ENCODE data around the gene SIRT4. TPM values are rescaled to one million over a fixed set of nuclear protein-coding genes. Genes with fewer than 3 reads are reported as not detected.

Gene SIRT4
- total RNA-seq, 1 experiment from 2014 or later, result 3.6 TPM

DNA sequence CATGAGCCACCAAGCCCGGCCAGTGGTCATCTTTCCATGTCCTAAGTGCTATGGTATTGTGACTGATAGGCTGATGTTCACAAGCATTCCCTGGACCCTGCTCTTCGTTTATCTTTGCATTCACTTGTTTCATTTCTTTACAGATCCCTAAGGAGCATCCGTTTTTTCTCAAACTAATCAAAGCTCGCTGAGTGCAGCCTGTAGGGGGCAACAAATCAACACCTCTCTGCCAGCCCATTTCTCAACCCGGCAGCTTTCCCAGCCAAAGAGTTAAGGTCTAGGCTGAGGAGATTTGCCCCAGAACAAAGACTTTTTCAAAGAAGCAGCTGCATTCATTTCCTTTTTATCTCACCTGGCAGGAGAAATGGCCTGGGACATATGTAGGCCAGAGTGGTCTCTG is 12.1 kb downstream of the SIRT4 start:
- no peak for DNase-seq
- Histone ChIP-seq H3K27ac (no peak overlapping the region), H3K4me2 (no peak overlapping the region), H3K27me3 (ENCODE audit: insufficient read depth, low read depth) (no peaks in the 10 kb centered on the region), H3K9me2 (ENCODE audit: insufficient read depth) (no peaks in the 10 kb centered on the region), H3K79me2 (ENCODE audit: low read depth) (peaks cover 4% of the 10 kb centered on the region), H3F3A (ENCODE audit: insufficient read depth, low read depth) (0 out of 2 replicates have a peak, but pooled peaks cover 6% of the 10 kb centered on the region), H3K36me3 (ENCODE audit: low read depth) (no peaks in the 10 kb centered on the region), H4K20me1 (ENCODE audit: insufficient read depth) (no peaks in the 10 kb centered on the region), H3K4me1 (replicated peaks; ENCODE audit: insufficient read depth) (no peaks in the 10 kb centered on the region), H2AFZ (no peak overlapping the region), H3K4me3 (no peak overlapping the region), H3K9me3 (ENCODE audit: insufficient read depth, low read depth) (no peaks in the 10 kb centered on the region)
- ChIA-PET POLR2A (ENCODE audit: unreplicated experiment) (no interaction called here), CTCF (no interaction called here)
- intact Hi-C loops (cut with micrococcal nuclease; ENCODE audit: unreplicated experiment), result no loop called here
- TF ChIP-seq, protein P1, sequence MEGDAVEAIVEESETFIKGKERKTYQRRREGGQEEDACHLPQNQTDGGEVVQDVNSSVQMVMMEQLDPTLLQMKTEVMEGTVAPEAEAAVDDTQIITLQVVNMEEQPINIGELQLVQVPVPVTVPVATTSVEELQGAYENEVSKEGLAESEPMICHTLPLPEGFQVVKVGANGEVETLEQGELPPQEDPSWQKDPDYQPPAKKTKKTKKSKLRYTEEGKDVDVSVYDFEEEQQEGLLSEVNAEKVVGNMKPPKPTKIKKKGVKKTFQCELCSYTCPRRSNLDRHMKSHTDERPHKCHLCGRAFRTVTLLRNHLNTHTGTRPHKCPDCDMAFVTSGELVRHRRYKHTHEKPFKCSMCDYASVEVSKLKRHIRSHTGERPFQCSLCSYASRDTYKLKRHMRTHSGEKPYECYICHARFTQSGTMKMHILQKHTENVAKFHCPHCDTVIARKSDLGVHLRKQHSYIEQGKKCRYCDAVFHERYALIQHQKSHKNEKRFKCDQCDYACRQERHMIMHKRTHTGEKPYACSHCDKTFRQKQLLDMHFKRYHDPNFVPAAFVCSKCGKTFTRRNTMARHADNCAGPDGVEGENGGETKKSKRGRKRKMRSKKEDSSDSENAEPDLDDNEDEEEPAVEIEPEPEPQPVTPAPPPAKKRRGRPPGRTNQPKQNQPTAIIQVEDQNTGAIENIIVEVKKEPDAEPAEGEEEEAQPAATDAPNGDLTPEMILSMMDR (conservative IDR thresholded peaks at IDR 0.05), result no peak; the same call in 1 of the 2 replicates
- TF ChIP-seq EZH2 (IDR thresholded peaks at IDR 0.05; ENCODE audit: low read depth), result no peak
- BruUV-seq (replicated peaks), result no TSS peak

DNA sequence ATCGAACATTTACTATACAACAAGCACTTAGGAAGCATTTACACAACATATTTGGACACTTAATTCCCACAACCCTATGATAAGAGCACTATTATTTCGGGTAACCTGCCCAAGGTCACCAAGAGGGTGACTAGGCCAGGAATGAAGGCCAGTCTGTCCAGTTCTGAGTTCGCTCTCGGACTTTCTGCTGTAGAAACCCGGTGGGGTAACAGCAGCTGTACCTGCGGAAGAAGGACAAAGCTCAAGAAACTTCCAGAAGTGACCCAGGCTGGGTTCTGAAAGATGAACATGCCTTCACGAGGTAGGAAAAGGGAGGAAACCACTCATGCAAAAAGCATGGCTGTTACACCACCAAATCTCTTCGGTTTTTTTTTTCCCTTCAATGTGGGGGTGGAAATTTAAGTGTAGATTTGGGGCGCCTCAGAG is 14.7 kb downstream of the SIRT4 start:
- ChIA-PET POLR2A (ENCODE audit: unreplicated experiment) (interaction anchor here (0.6 to 1.1 kb wide), 3 partner anchors 26 to 286 kb away, joined by 6 to 8 read pairs (median 6); no protein-coding TSS in a partner anchor), CTCF (interaction anchor here (0.7 to 1.0 kb wide), 2 partner anchors 78 to 89 kb away, joined by 3 read pairs; no protein-coding TSS in a partner anchor)
- Histone ChIP-seq H3K27ac (peak overlapping the region; percentile 73), H3K9me3 (ENCODE audit: insufficient read depth, low read depth) (no peaks in the 10 kb centered on the region), H2AFZ (peak overlapping the region; percentile 58), H3K4me3 (peak overlapping the region; percentile 82), H3K36me3 (ENCODE audit: low read depth) (no peaks in the 10 kb centered on the region), H3F3A (ENCODE audit: insufficient read depth, low read depth) (0 out of 2 replicates have a peak, but pooled peaks cover 6% of the 10 kb centered on the region), H3K4me1 (replicated peaks; ENCODE audit: insufficient read depth) (no peaks in the 10 kb centered on the region), H3K79me2 (ENCODE audit: low read depth) (peaks cover 4% of the 10 kb centered on the region), H3K27me3 (ENCODE audit: insufficient read depth, low read depth) (no peaks in the 10 kb centered on the region), H3K9me2 (ENCODE audit: insufficient read depth) (no peaks in the 10 kb centered on the region), H4K20me1 (ENCODE audit: insufficient read depth) (no peaks in the 10 kb centered on the region), H3K4me2 (peak overlapping the region; percentile 99)
- TF ChIP-seq, protein P1 (conservative IDR thresholded peaks at IDR 0.05), result no peak
- no peak for TF ChIP-seq EZH2 (IDR thresholded peaks at IDR 0.05; ENCODE audit: low read depth)
- BruUV-seq (replicated peaks), result TSS peak; percentile 91
- peak in 1 of 2 experiments; percentile 8 for DNase-seq
- intact Hi-C loops (cut with micrococcal nuclease; ENCODE audit: unreplicated experiment), result loop anchor here (1.0 to 2.0 kb wide), 2 partner anchors 15 to 24 kb away; partner anchors contain the start of genes RNU4-1 and SIRT4

DNA sequence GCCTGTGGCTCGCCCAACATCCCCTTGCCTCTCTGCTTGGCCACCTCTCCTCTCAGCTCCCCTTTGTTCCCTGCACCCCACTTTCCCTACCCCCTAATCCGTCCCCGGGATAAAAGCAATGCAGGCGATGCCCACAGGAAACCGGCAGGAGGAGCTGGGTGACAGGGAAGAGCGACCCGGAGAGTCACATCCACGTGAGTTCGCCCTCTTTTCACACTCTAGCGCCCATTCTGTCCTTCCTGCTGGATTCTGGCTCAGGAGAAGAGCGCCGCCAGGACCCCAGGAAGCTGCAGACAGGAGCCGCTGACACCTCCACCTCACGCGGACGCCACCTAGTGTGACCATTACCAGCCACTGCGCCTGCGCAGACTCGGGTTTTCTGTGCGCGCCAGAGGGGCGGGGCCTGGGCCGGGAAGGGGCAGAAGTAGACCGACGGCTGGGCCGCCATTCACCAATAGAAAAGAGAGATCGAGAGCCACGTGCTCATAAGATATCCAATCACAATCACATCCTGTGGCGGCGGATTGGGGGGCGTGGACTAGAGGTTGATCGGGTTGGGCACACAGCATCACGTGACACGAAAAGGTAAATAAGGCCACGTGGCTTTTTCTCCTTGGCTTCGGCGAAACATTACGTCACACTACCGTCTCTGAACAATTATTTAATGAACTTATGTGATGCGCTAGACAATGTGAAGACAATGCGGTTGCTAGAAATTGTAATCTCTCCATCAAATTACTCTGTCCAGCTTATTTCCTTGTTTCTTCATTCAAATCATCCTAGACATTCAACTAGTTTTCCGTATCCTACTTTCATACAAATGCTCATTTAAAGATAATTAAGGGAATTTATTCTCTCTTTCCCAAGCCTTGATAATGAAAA is 15.3 kb downstream of the SIRT4 start:
- peak; percentile 99 for DNase-seq
- no TSS peak for BruUV-seq (replicated peaks)
- H3K9me3 ChIP-seq (ENCODE audit: insufficient read depth, low read depth), result no peaks in the 10 kb centered on the region
- peak overlapping the region; percentile 63 for H2AFZ ChIP-seq
- H3K4me3 ChIP-seq, result peak overlapping the region; percentile 82
- no peaks in the 10 kb centered on the region for H3K9me2 ChIP-seq (ENCODE audit: insufficient read depth)
- peak overlapping the region; percentile 99 for H3K4me2 ChIP-seq
- no peaks in the 10 kb centered on the region for H3K36me3 ChIP-seq (ENCODE audit: low read depth)
- H4K20me1 ChIP-seq (ENCODE audit: insufficient read depth), result no peaks in the 10 kb centered on the region
- H3K27ac ChIP-seq, result peak overlapping the region; percentile 73
- no peak for TF ChIP-seq EZH2 (IDR thresholded peaks at IDR 0.05; ENCODE audit: low read depth)
- TF ChIP-seq, protein P1 (conservative IDR thresholded peaks at IDR 0.05), result no peak; the same call in 1 of the 2 replicates
- CTCF ChIA-PET, result interaction anchor here (0.7 to 1.0 kb wide), 3 partner anchors 61 to 90 kb away, joined by 3 to 6 read pairs (median 3); no protein-coding TSS in a partner anchor
- H3F3A ChIP-seq (ENCODE audit: insufficient read depth, low read depth), result 0 out of 2 replicates have a peak, but pooled peaks cover 6% of the 10 kb centered on the region
- H3K4me1 ChIP-seq (replicated peaks; ENCODE audit: insufficient read depth), result no peaks in the 10 kb centered on the region
- no peaks in the 10 kb centered on the region for H3K27me3 ChIP-seq (ENCODE audit: insufficient read depth, low read depth)
- intact Hi-C loops (cut with micrococcal nuclease; ENCODE audit: unreplicated experiment), result loop anchor here (1.0 to 2.0 kb wide), 2 partner anchors 15 to 25 kb away; partner anchors contain the start of genes RNU4-1 and SIRT4
- POLR2A ChIA-PET (ENCODE audit: unreplicated experiment), result interaction anchor here (0.6 to 1.1 kb wide), 3 partner anchors 26 to 285 kb away, joined by 6 to 8 read pairs (median 6); no protein-coding TSS in a partner anchor
- H3K79me2 ChIP-seq (ENCODE audit: low read depth), result peaks cover 4% of the 10 kb centered on the region

Data from PC-9 (cell line).